Central memory CD4-positive, alpha-beta T cell (primary cell): Measurements from ENCODE around the gene ADGRD2.

Experiments
- DNase-seq: peaks from one replicate; pipeline ENCODE4 v3.0.0; 2022

Gene ADGRD2

GRCh38 chr9:124458441-124458840 is 8.2 kb downstream of the ADGRD2 start:
- DNase-seq: no peak

DNA sequence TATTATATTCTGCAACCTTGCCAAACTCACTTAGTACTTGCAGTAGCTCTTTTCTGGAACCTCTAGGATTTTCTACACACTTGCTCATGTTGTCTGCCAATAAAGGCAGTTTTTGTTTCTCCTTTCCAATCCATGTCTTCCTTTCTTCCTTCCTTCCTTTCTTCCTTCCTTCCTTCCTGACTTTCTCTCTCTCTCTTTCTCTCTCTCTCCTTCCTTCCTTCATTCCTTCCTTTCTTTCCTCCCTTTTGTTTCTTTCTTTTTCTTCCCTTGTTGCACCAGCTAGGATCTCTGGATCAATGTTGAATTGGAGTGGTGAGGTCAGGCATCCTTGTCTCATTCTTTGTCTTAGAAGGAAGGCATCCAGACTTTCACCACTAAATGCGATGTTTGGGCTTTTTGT is 12.5 kb downstream of the ADGRD2 start:
- DNase-seq: no peak

DNA sequence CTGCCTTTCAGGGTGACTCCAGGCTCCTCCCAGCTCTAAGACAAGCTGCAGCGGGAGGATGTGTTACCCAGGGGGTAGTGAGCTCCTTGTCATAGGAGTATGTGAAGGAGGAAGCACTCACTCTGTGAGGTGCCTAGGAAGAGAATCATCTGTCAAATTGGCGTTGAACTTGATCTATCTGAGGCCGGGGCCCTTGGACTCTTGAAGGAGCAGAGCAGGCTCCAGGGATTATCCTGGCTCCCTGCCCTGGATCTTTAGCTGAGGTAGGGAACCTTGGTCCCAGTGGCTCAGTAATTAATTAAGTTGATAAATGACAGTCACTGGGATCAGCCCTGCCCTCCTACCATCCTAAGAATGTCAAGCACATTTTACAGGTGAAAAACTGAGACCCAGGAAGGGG is 15.5 kb downstream of the ADGRD2 start:
- DNase-seq: no peak

- no peak for DNase-seq
These were observed 17.3 kb downstream of the ADGRD2 start for GRCh38 chr9:124467410-124468060.

DNA sequence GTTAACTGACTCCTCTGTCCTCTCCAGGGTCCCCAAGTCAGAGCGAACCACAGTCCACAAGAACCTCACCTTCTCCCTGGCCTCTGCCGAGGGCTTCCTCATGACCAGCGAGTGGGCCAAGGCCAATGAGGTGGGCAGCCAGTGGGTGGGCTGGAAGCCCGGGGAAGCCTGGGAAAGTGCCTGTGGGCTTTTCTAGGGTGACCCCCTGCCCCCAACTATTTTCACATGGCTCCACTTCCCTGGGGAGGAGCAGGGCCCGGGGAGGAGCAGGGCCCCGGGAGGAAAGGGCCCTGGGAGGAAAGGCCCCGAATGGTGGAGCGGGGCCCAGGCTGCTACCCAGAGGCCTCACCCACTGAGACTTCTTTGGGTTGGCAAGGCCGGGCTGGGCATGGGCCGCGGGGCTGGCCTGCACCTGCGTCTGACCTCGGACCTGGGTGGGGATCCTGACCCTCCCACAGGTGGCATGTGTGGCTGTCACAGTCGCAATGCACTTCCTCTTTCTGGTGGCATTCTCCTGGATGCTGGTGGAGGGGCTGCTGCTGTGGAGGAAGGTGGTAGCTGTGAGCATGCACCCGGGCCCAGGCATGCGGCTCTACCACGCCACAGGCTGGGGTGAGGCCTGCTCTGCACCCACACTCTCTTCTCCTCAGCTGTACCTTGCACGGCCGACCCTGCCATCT is 17.9 kb downstream of the ADGRD2 start:
- no peak for DNase-seq

GRCh38 chr9:124469011-124469832 is 19.0 kb downstream of the ADGRD2 start:
- no peak for DNase-seq

DNA sequence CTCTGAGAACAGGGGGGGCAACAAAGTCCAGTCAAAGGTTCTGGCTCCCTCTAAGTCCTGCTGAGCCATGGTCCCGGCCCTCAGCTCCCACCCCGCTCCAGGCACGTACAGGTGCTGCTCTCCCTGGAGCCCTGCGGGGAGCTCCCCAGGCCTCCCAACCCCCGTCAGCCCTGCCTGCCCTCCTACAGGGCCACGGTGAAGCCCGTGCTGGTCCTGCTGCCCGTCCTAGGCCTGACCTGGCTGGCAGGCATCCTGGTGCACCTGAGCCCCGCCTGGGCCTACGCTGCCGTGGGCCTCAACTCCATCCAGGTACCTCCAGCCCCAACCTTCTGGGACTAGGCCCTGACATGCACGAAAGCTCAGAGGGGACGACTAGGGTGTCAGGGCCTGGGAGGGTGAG is 20.1 kb downstream of the ADGRD2 start:
- no peak for DNase-seq

- no peak for DNase-seq
These were observed 20.5 kb downstream of the ADGRD2 start for GRCh38 chr9:124470726-124471125.

DNA sequence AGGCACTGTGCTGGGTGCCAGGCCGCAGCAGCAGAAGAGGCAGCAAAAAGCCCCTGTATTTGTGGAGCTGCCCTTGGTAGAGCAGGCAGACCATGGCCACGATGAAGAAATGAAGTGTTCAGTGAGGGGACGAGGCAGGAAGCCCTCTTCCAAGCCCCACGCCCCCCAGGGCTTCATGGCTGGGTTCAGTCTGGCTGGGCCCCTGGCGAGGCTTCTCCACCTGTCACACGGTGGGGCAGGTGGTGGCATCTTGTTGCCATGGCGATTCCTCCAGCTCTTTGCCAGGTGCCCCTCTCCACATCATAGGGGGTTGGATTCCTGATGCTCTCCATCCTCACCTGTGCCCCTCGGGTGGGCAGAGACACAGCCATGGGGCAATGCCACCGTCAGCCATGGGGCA is 21.5 kb downstream of the ADGRD2 start:
- DNase-seq: no peak

GRCh38 chr9:124472770-124473169 is 22.5 kb downstream of the ADGRD2 start:
- DNase-seq: no peak

DNA sequence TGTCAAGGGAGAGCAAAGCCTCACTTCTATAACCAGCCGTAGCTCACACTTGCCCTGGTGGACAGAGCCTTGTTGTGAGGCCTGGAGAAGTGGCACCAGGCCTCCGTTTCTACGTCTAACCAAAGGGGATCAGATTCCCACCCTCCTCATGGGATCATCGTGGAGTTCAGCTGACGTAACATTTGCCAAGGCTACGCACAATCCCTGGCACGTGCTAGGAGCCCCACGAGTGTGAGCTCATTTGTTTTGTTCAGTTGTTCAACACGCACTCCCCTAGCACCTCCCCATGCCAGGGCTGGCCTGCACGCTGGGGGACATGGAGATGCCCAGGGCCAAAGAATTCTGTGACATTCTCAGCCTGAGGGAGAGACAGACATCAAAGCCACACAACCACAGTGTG is 23.1 kb downstream of the ADGRD2 start:
- DNase-seq: no peak

DNA sequence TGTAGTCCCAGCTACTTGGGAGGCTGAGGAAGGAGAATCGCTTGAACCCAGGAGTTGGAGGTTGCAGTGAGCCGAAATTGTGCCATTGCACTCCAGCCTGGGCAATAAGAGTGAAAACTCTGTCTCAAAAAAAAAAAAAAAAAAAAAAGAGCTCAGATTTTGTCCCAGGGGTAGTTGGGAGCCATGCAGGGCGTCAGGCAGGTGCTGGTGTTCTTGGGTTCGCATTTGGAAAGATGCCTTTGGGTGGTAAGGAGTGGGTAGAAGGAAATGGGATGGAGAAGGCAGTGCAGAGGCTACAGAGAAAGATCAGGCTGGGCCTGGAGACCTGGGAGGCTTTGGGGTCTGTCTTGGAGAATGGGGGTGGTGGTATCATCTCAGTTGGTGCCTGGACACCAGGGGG is 23.9 kb downstream of the ADGRD2 start:
- no peak for DNase-seq

GRCh38 chr9:124475158-124475867 is 25.1 kb downstream of the ADGRD2 start:
- DNase-seq: no peak

- DNase-seq: no peak
These were observed 25.8 kb downstream of the ADGRD2 start for GRCh38 chr9:124475868-124476690.

GRCh38 chr9:124477211-124477647 is 27.0 kb downstream of the ADGRD2 start:
- no peak for DNase-seq

GRCh38 chr9:124477648-124478285 is 27.5 kb downstream of the ADGRD2 start:
- DNase-seq: no peak

GRCh38 chr9:124478354-124478753 is 28.1 kb downstream of the ADGRD2 start:
- DNase-seq: no peak

- no peak for DNase-seq
These were observed 29.1 kb downstream of the ADGRD2 start for GRCh38 chr9:124479371-124479770.

GRCh38 chr9:124479947-124480620 is 29.8 kb downstream of the ADGRD2 start:
- no peak for DNase-seq

GRCh38 chr9:124480621-124480981 is 30.4 kb downstream of the ADGRD2 start:
- DNase-seq: no peak

DNA sequence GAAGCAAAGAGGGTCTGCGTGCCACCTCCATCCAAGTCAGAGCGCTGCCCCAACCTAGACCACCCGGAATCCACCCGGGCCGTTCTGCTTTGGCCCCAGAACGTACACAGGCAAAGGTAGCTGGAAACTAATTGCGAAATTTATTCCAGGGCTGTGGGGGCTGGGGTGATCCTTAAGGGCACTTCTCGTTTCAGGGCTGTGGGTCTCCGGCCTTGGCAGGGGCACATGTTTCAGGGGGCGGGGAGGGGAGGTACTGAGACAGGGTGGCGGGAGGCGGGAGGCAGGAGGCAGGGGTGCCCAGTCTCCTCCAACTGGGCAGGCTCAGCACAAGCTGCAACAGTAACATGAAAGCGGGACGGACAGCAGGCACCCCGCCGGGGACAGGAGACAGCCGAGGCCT is 30.9 kb downstream of the ADGRD2 start:
- DNase-seq: no peak
